GM23248 (cell line): ENCODE measurements around the gene CCNG2.

Source experiments
- EZH2 ChIP-seq: fragments of 200-600 bp; sonication (generic); IDR thresholded peaks from 2 replicates; pipeline ENCODE4 v1.6.1; 2018; ENCODE audit warnings: antibody characterized with exemption, mild to moderate bottlenecking; ENCODE audit not compliant: insufficient read depth, poor library complexity, severe bottlenecking
- EZH2phosphoT487 ChIP-seq: fragments of 200-600 bp; sonication (generic); IDR thresholded peaks from 2 replicates; pipeline ENCODE4 v1.6.1; 2018; ENCODE audit warnings: antibody characterized with exemption, moderate library complexity, mild to moderate bottlenecking, low read depth; ENCODE audit not compliant: insufficient read depth

- TF ChIP-seq EZH2phosphoT487 (no peak), EZH2 (no peak)
Measured at GRCh38 chr4:77127837-77128621, 29.0 kb upstream of the CCNG2 start.
